HepG2 (cell line): Measurements from ENCODE around the gene ABHD6. TPM values are rescaled to one million over a fixed set of nuclear protein-coding genes. Genes with fewer than 3 reads are reported as not detected.

Experiments used
- ETV5 ChIP-seq: IDR thresholded peaks from 2 replicates; pipeline ENCODE4 v1.6.1; 2018; ENCODE audit warnings: missing biosample characterization, missing genetic modification reagents, inconsistent platforms, borderline replicate concordance
- GTF2F1 ChIP-seq: fragments of 150-350 bp; IDR thresholded peaks from 2 replicates; pipeline ENCODE4 v1.6.1; 2014; ENCODE audit warnings: low read length
- HCFC1 ChIP-seq: fragments of 150-350 bp; IDR thresholded peaks from 2 replicates; pipeline ENCODE4 v1.6.1; 2014; ENCODE audit warnings: low read depth, low read length
- HNF4G ChIP-seq, 2 experiments: sonication (generic) in 1 of 2; formaldehyde crosslinking in 1 of 2; IDR thresholded peaks; 2 replicates each; pipeline versions ENCODE4 v1.4.0 to v1.6.1; 2011 to 2020; ENCODE audit warnings: borderline replicate concordance in 2 of 2, low read depth in 2 of 2, mild to moderate bottlenecking in 2 of 2, low read length in 1 of 2, missing genetic modification reagents in 1 of 2, moderate library complexity in 1 of 2
- JUND ChIP-seq: sonication (generic); formaldehyde crosslinking; IDR thresholded peaks from 2 replicates; pipeline ENCODE4 v1.8.0; 2022; ENCODE audit warnings: mild to moderate bottlenecking, missing genetic modification reagents
- KDM4B ChIP-seq: sonication (generic); formaldehyde crosslinking; IDR thresholded peaks from 2 replicates; pipeline ENCODE4 v1.4.0; 2020; ENCODE audit warnings: missing genetic modification reagents
- KDM5B ChIP-seq: sonication (generic); formaldehyde crosslinking; IDR thresholded peaks from 2 replicates; pipeline ENCODE4 v1.4.0; 2020; ENCODE audit warnings: missing genetic modification reagents, mild to moderate bottlenecking, borderline replicate concordance
- MBNL3 ChIP-seq: fragments of 250-450 bp; sonication (Bioruptor Pico); conservative IDR thresholded peaks from 2 replicates; pipeline ENCODE4 v1.8.0; 2022; ENCODE audit warnings: mild to moderate bottlenecking, inconsistent platforms
- NR2C2 ChIP-seq: sonication (generic); formaldehyde crosslinking; IDR thresholded peaks from 2 replicates; pipeline ENCODE4 v1.4.0; 2020; ENCODE audit warnings: missing genetic modification reagents, mild to moderate bottlenecking, moderate library complexity, borderline replicate concordance
- PPARG ChIP-seq: conservative IDR thresholded peaks from 2 replicates; pipeline ENCODE4 v1.6.1; 2016; ENCODE audit warnings: missing biosample characterization, missing genetic modification reagents
- RBM22 ChIP-seq: fragments of 200-400 bp; formaldehyde crosslinking; optimal IDR thresholded peaks from 2 replicates; pipeline ENCODE3; 2017; ENCODE audit warnings: mild to moderate bottlenecking, low read length, moderate library complexity
- RFXANK ChIP-seq: IDR thresholded peaks from 2 replicates; pipeline ENCODE4 v1.6.1; 2016
- SMAD9 ChIP-seq: sonication (generic); formaldehyde crosslinking; IDR thresholded peaks from 2 replicates; pipeline ENCODE4 v1.5.1; 2020; ENCODE audit warnings: mild to moderate bottlenecking, missing genetic modification reagents
- SOX6 ChIP-seq, 2 experiments: fragments of 450-650 bp in 1 of 2; sonication (generic) in 1 of 2; formaldehyde crosslinking in 1 of 2; IDR thresholded peaks; 2 replicates each; pipeline versions ENCODE4 v1.4.0 to v1.6.1; 2017 to 2020; ENCODE audit warnings: antibody characterized with exemption in 1 of 2, mild to moderate bottlenecking in 1 of 2, missing genetic modification reagents in 1 of 2
- TEAD3 ChIP-seq: optimal IDR thresholded peaks from 2 replicates; pipeline ENCODE3; 2016; ENCODE audit warnings: borderline replicate concordance
- TRIM24 ChIP-seq: sonication (generic); formaldehyde crosslinking; IDR thresholded peaks from 2 replicates; pipeline ENCODE4 v1.8.0; 2022; ENCODE audit warnings: mild to moderate bottlenecking, missing genetic modification reagents
- ZBTB20 ChIP-seq: sonication (generic); formaldehyde crosslinking; IDR thresholded peaks from 2 replicates; pipeline ENCODE4 v1.8.1; 2023; ENCODE audit warnings: missing genetic modification reagents, low read depth, mild to moderate bottlenecking, borderline replicate concordance
- ZNF292 ChIP-seq: sonication (generic); formaldehyde crosslinking; IDR thresholded peaks from 2 replicates; pipeline ENCODE4 v1.8.1; 2022; ENCODE audit warnings: mild to moderate bottlenecking, low read depth, missing genetic modification reagents, borderline replicate concordance
- ZNF550 ChIP-seq: sonication (generic); formaldehyde crosslinking; IDR thresholded peaks from 2 replicates; pipeline ENCODE4 v1.4.0; 2020; ENCODE audit warnings: mild to moderate bottlenecking, missing genetic modification reagents, borderline replicate concordance
- ZNF552 ChIP-seq: sonication (generic); formaldehyde crosslinking; IDR thresholded peaks from 2 replicates; pipeline ENCODE4 v1.9.0; 2022; ENCODE audit warnings: missing genetic modification reagents, mild to moderate bottlenecking, borderline replicate concordance
- ZNF652 ChIP-seq: IDR thresholded peaks from 2 replicates; pipeline ENCODE4 v1.6.1; 2016; ENCODE audit warnings: low read depth, borderline replicate concordance
- ZNF792 ChIP-seq: IDR thresholded peaks from 2 replicates; pipeline ENCODE4 v1.6.1; 2016
- ZSCAN31 ChIP-seq: sonication (generic); formaldehyde crosslinking; IDR thresholded peaks from 2 replicates; pipeline ENCODE4 v1.5.0; 2020; ENCODE audit warnings: low read depth, mild to moderate bottlenecking, missing genetic modification reagents
- polyA plus RNA-seq, 8 experiments: library from polyadenylated mRNA; depleted of rRNA in 3 of 8; stranded (reverse) in 7 of 8; unstranded in 1 of 8; fragments of >200 nt; fragmentation: Illumina TruSeq in 4 of 8; extraction: Trizol in 4 of 8; gene quantifications; 2 replicates each; pipeline versions ENCODE4 v1.2.1 to v1.2.3, GENCODE V29; 2011 to 2016; ENCODE audit warnings: low read depth in 4 of 8, missing spikeins in 1 of 8, mixed read lengths in 1 of 8; ENCODE audit not compliant: insufficient read depth in 1 of 8
- total RNA-seq, 5 experiments: library from RNA; depleted of rRNA; stranded (reverse); fragments of >200 nt; fragmentation: Illumina TruSeq; extraction: Trizol; gene quantifications; 2 replicates each; pipeline ENCODE4 v1.2.3, GENCODE V29; 2016; ENCODE audit warnings: low read depth in 1 of 5
- TF ChIP-seq, protein P1 (sequence below): sonication (generic); formaldehyde crosslinking; IDR thresholded peaks from 2 replicates; pipeline ENCODE4 v1.4.0; 2020; ENCODE audit warnings: missing genetic modification reagents
- TF ChIP-seq, protein P2 (sequence below): sonication (generic); formaldehyde crosslinking; conservative IDR thresholded peaks from 2 replicates; pipeline ENCODE4 v1.8.0; 2022; ENCODE audit warnings: mild to moderate bottlenecking, moderate library complexity, missing genetic modification reagents
- TF ChIP-seq, protein P3 (sequence below): IDR thresholded peaks from 2 replicates; pipeline ENCODE4 v1.6.1; 2016
- TF ChIP-seq, protein P4 (sequence below): sonication (generic); formaldehyde crosslinking; conservative IDR thresholded peaks from 2 replicates; pipeline ENCODE4 v1.4.0; 2020; ENCODE audit warnings: missing genetic modification reagents

ABHD6 gene
- total and polyA plus RNA-seq, 2 of the 13 experiments (the other 11 are each of a cell fraction or from before 2014, with no cell fraction given), result 9.0 to 17.2 TPM

DNA sequence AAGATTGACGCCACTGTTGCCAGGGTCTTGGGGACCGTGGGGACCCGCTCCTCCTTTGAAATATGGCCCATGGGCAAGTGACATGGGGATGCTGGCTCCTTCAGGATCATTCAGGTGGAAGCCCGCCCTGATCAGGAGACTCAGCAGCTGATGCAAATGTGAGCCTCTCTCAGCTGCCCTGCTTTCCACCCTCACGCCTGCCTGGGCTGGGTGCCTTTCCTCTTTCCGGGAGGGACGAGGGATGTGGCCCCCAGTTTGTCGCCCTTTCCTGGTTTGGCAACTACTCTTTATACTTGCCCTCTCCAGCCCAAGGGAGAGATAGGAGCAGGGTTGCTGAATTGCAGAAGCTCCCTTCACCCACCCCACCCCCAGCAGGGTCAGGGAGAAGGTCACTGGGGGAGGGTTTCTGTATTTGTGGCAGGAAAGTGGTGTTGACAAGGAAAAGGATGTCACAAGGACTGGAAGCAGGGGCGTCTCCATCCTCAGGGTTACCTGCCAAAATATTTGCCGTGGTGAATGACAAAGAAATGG lies 48.6 kb upstream of the ABHD6 start (continued):
- peak; percentile 10; the same call in 1 of the 2 replicates for TF ChIP-seq HNF4G (IDR thresholded peaks at IDR 0.05; ENCODE audit: borderline replicate concordance, low read depth, low read length)
- peak; percentile 44; the same call in 1 of the 2 replicates for TF ChIP-seq HNF4G (CRISPR knock-in tag; IDR thresholded peaks at IDR 0.05; ENCODE audit: borderline replicate concordance, low read depth)
- 0 out of 2 replicates have a peak, but pooled peaks have one; percentile 49 for TF ChIP-seq NR2C2 (CRISPR knock-in tag)
- TF ChIP-seq, protein P1, sequence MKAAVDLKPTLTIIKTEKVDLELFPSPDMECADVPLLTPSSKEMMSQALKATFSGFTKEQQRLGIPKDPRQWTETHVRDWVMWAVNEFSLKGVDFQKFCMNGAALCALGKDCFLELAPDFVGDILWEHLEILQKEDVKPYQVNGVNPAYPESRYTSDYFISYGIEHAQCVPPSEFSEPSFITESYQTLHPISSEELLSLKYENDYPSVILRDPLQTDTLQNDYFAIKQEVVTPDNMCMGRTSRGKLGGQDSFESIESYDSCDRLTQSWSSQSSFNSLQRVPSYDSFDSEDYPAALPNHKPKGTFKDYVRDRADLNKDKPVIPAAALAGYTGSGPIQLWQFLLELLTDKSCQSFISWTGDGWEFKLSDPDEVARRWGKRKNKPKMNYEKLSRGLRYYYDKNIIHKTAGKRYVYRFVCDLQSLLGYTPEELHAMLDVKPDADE, result no peak
- TF ChIP-seq SMAD9 (CRISPR knock-in tag), result no peak
- TF ChIP-seq ZNF552 (CRISPR knock-in tag), result no peak
- TF ChIP-seq TRIM24 (CRISPR knock-in tag), result no peak
- TF ChIP-seq ZNF652 (CRISPR knock-in tag), result no peak
- no peak for TF ChIP-seq HCFC1
- TF ChIP-seq GTF2F1, result no peak
- TF ChIP-seq ZBTB20 (CRISPR knock-in tag), result no peak
- no peak for TF ChIP-seq RBM22
- no peak for TF ChIP-seq KDM4B (CRISPR knock-in tag)
- TF ChIP-seq KDM5B (CRISPR knock-in tag), result no peak
- TF ChIP-seq RFXANK (CRISPR knock-in tag), result no peak
- TF ChIP-seq TEAD3 (CRISPR knock-in tag), result peak; percentile 81
- TF ChIP-seq PPARG (CRISPR knock-in tag), result peak; percentile 92
- TF ChIP-seq ZNF550 (CRISPR knock-in tag), result no peak
- TF ChIP-seq, protein P2, sequence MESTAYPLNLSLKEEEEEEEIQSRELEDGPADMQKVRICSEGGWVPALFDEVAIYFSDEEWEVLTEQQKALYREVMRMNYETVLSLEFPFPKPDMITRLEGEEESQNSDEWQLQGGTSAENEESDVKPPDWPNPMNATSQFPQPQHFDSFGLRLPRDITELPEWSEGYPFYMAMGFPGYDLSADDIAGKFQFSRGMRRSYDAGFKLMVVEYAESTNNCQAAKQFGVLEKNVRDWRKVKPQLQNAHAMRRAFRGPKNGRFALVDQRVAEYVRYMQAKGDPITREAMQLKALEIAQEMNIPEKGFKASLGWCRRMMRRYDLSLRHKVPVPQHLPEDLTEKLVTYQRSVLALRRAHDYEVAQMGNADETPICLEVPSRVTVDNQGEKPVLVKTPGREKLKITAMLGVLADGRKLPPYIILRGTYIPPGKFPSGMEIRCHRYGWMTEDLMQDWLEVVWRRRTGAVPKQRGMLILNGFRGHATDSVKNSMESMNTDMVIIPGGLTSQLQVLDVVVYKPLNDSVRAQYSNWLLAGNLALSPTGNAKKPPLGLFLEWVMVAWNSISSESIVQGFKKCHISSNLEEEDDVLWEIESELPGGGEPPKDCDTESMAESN (CRISPR knock-in tag), result no peak
- peak; percentile 66; the same call in 1 of the 2 replicates for TF ChIP-seq ZNF292 (CRISPR knock-in tag)
- TF ChIP-seq ETV5 (CRISPR knock-in tag), result peak; percentile 90
- 0 out of 2 replicates have a peak, but pooled peaks have one; percentile 30 for TF ChIP-seq JUND (CRISPR knock-in tag)
- TF ChIP-seq MBNL3 (CRISPR knock-in tag), result no peak
- TF ChIP-seq, protein P3, sequence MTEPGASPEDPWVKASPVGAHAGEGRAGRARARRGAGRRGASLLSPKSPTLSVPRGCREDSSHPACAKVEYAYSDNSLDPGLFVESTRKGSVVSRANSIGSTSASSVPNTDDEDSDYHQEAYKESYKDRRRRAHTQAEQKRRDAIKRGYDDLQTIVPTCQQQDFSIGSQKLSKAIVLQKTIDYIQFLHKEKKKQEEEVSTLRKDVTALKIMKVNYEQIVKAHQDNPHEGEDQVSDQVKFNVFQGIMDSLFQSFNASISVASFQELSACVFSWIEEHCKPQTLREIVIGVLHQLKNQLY, result no peak
- peak; percentile 68; the same call in 1 of the 2 replicates for TF ChIP-seq ZNF792 (CRISPR knock-in tag)
- no peak for TF ChIP-seq ZSCAN31 (CRISPR knock-in tag)
- TF ChIP-seq, protein P4, sequence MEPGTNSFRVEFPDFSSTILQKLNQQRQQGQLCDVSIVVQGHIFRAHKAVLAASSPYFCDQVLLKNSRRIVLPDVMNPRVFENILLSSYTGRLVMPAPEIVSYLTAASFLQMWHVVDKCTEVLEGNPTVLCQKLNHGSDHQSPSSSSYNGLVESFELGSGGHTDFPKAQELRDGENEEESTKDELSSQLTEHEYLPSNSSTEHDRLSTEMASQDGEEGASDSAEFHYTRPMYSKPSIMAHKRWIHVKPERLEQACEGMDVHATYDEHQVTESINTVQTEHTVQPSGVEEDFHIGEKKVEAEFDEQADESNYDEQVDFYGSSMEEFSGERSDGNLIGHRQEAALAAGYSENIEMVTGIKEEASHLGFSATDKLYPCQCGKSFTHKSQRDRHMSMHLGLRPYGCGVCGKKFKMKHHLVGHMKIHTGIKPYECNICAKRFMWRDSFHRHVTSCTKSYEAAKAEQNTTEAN (CRISPR knock-in tag), result 0 out of 2 replicates have a peak, but pooled peaks have one; percentile 36
- no peak for TF ChIP-seq SOX6 (IDR thresholded peaks at IDR 0.05)
- peak; percentile 87 for TF ChIP-seq SOX6 (CRISPR knock-in tag; IDR thresholded peaks at IDR 0.05)
